Measurements from ENCODE around the gene CREBL2.
"Not testable (repeated sequence)": the region's sequence is repeated elsewhere in the genome, so short reads cannot be mapped to it uniquely, and the experiment has no call there.

CREBL2 gene, protein sequence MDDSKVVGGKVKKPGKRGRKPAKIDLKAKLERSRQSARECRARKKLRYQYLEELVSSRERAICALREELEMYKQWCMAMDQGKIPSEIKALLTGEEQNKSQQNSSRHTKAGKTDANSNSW

DNA sequence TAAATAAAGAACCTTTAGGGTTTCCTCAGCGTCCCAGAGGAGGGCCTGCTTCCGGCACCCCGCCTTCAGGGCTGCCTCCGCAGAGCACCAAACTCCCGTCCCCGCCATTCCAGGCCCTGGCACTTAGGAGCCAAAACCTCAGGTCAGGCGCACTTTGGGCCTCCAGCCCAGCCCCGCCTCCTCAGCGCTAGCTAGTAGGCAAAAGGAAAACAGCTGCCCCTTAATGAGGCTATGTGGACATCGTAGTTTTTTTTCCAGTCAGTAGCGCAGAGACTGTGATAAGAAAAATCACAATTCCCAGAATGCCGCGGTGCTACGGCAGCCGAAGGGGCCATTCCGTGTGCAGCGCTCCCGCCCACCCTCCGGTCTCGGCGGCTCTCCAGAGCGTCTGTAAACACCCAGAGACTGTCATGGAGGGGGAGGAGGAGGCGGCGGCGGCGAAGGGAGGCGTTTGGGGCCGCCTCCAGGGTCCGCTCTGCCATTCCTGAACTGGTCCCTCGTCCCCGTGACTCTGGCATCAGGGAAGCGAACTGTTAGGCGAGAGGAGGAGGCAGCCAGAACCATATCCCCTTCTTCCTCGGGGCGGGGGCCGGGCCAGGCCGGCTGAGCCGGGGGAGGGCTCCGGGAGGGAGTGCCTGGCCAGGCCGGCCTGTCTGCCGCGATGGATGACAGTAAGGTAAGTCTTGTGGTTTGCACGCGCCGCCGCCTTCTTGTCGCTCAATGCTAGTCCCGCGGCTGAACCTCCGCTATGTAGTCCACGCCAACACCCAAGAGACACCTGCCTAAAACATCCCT, at the start of gene CREBL2:
Gene CREBL2 (plus strand): TSS at position 365 of the 795 bp plus-strand sequence. CDS start 297 bp downstream, at position 662.
- DNase-seq (ENCODE audit: low read depth in 1 of 2, low spot score in 1 of 2), result peak; percentile 61 to 72

DNA sequence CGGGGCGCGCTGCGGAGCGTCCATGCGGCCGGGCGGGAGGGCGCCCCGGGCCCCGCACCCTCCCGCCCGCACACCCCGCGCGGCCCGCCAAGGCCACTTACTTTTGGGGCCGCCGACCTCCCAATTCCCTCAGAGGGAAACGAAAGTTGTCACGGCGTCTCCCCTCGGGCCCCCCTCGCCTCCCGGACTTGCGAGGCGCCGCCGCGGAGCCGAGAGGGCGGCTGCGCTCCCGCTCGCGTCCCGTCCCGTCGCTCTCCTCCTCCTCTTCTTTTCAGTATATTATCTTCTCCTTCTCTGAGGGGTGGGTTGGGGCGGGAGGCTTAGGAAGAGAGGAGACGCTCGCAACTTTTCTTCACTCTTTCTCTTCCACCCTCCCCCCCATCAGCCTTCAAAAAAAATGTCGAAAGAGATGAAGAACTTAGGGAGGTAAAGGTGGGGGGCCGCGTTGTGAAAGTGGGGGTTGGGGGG, 49.6 kb upstream of the CREBL2 start:
- DNase-seq (ENCODE audit: low read depth in 1 of 2, low spot score in 1 of 2), result peak in 1 of 2 donors; percentile 29

DNA sequence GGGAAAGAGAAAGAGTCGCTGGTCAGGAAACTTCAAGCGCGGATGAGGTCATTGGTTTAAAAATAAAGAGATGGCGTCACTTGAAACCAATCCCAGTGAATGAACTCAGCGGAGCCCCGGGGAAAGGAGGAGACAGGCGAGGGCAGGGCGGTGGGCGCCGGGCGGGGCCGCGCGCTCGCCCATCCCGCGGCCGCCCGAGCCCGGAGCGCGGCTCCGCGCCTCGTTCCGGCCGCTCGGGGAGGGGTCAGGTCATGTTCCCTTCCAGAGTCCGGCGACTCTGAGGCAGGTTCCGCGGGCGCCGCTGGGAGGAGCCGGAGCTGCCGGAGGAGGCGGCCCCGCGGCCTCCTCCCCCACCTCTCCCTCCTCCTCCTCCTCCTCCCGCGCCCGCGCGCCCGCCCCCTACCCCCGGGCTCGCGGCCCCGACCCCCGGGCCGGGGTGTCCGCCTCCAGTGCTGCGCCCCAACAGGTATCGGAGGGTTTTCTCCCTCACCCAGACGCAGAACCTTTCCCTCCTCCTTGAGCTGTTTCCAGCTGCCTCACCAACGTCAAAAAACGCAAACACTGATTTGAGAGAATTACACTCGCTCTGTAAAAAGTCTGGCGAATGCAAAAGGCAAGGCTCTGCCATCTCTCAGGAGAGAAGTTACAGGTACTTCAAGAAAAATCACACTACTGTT, 49.0 kb upstream of the CREBL2 start, which contains the start of gene DUSP16:
Gene DUSP16 (minus strand): TSS at position 279 of the 677 bp plus-strand sequence. CDS start 41,765 bp downstream, outside the sequence.
- DNase-seq (ENCODE audit: low read depth in 1 of 2, low spot score in 1 of 2), result peak; percentile 40 to 59

DNA sequence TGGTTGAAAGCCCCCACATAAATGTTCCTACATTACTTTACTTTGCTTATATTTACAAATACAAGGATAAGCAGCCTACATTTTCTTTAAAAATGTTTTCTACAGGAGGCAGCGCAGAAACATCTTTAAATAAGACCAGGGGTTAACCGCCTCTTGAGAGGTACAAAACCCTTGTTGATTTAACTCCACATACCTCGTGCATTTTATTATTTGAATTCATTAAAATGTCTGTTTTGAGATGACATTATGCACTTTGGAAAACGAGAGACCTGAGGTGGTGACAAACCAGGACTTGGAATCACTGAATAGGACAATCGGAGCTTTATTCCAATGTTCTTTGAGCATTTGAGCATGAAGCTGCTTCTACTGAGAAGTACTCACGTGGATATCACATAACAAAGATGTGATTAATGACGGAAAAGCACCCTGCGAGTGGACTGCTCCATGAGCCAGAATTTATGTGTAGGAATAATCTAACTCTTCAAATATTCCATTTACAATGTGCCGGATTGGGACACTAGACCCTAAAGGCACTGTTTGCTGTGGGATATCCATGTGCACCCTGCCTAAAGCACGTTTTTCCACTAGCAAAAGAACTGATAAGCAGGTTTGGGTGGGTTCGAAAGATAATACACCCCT, 48.3 kb upstream of the CREBL2 start:
- no peak for DNase-seq (ENCODE audit: low read depth in 1 of 2, low spot score in 1 of 2)

DNA sequence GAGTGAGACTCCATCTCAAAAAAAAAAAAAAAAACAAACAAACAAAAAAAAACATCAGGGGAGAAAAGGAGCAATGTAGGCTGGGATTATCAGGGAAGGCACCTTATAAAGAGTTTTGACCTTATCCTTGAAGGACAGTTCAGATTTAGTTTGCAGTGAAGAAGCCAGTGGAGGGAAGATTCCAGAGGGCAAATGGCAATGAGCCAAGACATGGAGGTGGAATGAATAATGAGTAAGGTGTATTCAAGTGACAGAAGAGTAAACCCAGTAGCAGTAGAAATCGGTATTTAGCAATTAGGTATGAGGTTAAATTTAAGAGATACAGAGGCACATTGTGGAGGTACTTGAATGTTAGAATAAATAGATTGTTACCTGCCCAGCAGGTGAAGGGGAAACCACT, 46.8 kb upstream of the CREBL2 start:
- DNase-seq (ENCODE audit: low read depth in 1 of 2, low spot score in 1 of 2), result no peak

DNA sequence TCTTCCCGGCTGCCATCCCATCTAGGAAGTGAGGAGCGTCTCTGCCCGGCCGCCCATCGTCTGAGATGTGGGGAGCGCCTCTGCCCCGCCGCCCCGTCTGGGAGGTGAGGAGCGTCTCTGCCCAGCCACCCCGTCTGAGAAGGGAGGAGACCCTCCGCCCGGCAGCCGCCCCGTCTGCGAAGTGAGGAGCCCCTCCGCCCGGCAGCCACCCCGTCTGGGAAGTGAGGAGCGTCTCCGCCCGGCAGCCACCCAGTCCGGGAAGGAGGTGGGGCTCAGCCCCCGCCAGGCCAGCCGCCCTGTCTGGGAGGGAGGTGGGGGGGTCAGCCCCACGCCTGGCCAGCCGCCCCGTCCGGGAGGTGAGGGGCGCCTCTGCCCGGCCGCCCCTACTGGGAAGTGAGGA, 45.7 kb upstream of the CREBL2 start:
- not testable (repeated sequence) for DNase-seq (ENCODE audit: low read depth in 1 of 2, low spot score in 1 of 2)

DNA sequence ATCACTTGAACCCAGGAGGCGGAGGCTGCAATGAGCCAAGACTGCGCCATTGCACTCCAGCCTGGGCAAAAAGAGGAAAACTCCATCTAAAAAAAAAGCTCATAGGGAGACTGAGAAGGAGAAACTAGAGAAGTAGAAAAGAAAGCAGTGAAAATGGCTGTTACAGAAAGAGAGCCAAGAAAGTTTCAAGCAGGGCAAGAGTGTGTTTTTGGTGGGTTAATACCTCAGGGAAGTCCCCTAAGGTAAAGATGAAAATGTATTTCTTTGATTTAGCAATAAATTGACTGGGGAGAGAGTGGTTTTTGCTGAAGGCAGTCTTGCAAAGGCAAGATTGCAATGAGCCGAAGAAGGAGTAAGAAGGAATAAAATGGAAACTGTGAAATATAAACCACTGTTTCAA, 39.0 kb upstream of the CREBL2 start:
- DNase-seq (ENCODE audit: low read depth in 1 of 2, low spot score in 1 of 2), result no peak

DNA sequence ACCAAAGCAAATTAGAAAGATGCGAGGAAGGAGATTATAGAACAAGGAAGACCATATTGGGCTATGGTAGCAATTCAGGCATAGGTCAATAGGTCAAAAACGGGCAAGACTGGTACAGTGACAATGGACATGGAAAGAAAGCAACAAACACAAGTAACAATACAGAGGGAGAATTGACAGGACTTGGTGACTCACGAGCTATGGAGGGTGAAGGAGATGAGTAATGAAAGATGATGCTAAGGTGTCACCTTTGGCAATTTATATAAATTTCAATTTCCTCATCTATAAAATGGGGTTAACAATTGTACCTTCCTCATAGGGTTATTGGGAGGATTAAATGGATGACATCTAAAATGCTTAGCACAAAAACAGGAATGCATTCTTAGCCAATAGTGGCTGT, 33.9 kb upstream of the CREBL2 start:
- DNase-seq (ENCODE audit: low read depth in 1 of 2, low spot score in 1 of 2), result no peak

DNA sequence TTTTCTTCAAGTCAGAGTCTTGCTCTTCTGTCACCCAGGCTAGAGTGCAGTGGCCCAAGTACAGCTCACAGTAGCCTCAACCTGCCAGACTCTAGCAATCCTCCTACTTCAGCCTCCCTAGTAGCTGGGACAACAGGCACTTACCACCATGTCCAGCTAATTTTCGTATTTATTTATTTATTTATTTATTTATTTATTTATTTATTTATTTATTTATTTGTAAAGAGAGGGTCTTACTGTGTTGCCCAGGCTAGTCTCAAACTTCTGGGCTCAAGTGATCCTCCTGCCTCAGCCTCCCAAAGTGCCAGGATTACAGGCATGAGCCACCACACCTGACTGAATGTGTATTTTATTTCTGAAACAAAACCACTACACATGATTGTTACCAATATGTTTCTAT, 31.0 kb upstream of the CREBL2 start:
- not testable (repeated sequence) for DNase-seq (ENCODE audit: low read depth in 1 of 2, low spot score in 1 of 2)

DNA sequence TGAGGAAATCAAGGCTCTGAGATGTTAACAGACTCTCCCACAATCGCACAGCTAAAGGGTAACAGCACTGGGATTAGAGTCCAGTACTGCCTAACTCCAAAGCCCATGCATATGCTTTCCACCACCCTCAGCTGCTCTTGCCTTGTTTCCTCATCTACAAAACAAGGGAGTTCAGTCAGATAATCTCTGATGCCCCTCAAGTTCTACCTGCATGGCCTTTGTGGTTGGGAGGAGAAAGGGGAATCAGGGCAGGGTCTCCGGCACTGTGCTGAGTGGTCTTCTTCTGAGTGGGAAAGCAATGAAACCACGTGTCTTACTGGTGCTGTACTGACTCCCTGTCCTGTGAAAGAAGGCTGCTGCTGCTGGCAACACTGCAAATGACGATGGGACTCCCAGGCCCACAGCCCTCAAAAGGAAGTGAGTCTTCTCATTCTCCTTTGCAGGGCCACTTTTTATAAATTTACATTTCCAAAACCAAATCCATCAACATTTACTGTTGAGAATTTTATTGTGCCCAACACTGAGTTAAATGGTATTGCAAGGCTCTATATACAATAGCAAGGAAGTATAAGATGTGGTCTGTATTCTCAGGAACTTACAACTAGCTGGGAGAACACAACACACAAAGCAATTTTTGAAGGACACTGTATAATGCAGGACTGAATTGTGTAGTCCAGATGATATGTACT, 29.3 kb upstream of the CREBL2 start:
- no peak for DNase-seq (ENCODE audit: low read depth in 1 of 2, low spot score in 1 of 2)

DNA sequence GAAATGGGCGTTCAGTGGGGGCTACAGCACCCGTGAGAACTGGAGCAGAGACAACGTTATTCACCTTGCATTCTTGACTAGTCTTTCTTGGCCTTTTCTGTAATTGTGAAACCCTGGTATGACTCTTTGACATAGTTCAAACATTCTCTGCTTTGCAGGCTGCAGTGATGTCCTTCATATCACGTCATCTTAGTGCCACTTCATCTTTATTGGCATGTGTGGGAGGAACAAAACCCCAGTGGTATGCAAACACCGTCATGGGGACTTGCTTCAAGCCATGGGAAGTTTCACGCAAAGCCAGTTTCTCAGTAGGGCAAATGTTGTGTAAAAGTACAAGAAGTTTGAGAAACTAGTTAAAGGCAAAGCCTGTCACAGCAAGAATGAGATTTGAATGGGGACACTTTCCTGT, 28.8 kb upstream of the CREBL2 start:
- DNase-seq (ENCODE audit: low read depth in 1 of 2, low spot score in 1 of 2), result peak in 1 of 2 donors; percentile 18

DNA sequence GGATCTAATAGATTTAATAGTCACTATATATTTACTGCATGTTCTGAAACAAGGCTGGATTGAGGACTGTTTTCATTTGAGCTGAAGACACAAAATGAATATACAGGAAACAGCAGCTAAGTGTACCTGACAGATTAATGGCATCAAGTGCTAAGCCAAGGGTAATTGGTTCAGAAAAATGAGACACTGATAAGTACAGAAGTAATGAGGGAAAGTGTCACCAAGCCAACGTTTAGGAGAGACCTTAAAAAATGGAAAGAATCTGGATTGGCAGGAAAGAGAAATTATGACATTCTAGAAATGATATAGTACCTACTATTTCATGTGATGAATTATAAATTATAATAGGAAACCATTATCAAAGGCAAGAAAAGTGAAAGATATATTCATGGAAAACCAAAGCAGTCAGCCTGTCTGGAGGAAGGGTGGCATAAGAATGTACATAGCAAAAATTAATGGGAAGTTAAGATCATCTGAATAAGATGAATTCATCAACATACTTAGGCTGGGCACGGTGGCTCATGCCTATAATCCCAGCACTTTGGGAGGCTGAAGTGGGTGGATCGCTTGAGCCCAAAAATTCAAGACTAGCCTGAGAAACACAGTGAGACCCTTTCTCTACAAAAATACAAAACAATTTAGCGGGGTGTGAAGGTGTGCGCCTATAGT, 28.0 kb upstream of the CREBL2 start:
- DNase-seq (ENCODE audit: low read depth in 1 of 2, low spot score in 1 of 2), result no peak

DNA sequence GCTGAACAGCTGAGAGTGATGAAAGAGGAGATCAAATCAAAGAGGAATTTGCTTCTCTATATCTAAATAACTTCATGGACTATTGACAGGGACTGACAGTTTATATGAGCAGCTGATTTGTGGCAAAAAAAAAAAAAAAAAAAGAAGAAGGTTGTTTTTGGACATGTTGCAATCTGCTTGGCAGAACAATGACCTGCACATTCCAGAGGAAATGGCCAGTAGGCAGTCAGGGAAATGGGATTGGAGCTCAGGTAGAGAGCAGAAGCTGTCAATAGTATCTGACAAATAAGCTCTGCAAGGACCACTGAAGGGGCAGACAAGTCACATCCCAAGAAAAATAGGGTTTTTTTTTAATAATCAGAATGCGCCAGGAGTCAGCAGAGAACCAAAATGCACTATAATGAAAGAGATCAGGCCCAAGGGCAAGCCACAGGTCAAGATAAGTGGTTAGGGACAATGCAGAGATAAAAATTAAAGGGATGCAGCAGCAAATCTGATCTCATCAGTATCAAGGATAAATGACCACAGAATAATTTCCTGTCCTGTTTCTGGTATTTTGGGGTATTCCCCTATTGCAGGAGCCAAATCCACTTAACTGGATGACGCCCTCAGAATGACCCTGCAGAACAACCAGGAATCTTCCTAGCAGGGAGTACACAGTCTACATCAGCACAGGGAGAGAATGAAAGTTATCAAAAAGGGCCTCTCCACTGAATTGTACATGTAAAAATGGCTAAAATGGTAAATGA, 26.4 kb upstream of the CREBL2 start:
- no peak for DNase-seq (ENCODE audit: low read depth in 1 of 2, low spot score in 1 of 2)

DNA sequence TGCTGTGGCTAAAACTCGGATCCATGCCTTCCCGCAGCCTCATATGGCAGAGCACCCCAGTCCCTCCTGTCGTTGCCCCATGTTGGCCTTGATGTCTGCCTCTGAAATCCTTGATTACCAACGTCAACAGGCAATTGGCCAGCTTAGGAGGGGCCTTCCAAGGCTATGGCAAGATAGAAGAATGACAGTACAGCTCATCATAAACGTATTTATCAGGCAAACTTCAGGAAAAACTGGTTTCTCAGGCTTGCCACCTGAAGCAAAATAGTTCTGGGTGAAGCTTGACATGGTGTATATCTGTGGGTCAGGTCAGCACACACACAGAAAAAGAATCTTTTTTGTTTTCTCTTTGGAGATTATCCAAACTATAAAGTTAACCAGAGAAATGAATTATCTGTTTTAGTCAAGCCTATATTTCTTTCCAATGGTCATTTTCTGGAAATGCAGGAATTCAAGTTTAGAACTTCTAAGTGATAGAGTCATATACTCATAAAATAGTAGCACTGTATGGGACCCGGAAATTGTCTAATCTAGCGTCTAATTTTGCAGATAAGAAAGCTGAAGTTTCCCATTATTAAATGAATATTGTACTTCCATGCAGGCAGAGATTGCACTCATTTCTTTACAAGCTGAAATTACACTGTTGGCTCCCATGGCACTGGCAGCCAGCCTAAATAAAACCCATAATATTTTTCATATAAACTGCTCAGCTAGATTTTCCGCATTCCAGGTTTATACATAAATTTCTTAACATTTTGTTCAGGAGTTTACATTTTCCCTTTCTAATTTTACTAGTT, 24.6 kb upstream of the CREBL2 start:
- no peak for DNase-seq (ENCODE audit: low read depth in 1 of 2, low spot score in 1 of 2)

DNA sequence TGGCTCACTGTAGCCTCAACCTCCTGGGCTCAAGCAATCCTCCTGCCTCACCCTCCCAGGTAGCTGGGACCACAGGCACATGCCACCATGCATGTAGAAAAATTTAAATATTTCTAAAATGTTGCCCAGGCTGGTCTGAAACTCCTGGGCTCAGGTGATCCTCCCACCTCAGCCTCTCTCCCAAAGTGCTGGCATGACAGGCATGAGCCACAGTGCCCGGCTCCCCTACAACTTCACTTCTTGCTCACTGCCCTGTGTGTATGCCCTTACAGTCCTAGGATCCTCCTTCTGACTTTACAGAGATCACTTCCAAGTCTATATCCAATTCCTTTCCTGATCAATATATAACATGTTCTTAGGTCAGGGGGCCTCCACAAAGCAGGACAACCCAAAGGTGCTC, 23.8 kb upstream of the CREBL2 start:
- no peak for DNase-seq (ENCODE audit: low read depth in 1 of 2, low spot score in 1 of 2)

DNA sequence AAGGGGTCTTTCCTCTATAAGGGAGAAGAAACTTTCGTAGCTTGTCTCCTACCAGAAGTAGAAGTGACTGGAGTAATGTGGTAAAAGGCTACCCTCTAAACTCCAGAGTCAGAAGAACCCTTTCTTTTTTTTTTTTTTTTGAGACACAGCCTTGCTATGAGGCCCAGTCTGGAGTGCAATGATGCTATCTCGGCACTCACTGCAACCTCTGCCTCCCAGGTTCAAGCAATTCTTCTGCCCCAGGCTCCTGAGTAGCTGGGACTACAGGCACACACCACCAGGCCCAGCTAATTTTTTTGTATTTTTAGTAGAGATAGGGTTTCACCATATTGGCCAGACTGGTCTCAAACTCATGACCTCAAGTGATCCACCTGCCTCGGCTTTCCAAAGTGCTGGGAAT, 23.2 kb upstream of the CREBL2 start:
- not testable (repeated sequence) for DNase-seq (ENCODE audit: low read depth in 1 of 2, low spot score in 1 of 2)

DNA sequence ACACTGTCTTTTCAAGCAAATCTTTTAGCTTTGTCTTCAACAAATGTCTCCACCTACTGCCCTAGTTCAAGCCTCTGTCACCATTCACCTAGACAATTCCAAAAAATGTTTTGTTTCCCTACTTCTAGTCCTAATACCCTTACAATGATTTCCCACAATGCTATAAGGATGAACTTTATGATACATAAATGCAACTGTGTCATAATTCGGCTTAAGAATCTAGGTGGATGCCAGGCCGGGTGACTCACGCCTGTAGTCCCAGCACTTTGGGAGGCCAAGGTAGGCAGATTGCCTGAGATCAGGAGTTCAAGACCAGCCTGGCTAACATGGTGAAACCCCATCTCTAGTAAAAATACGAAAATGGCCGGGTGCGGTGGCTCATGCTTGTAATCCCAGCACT, 20.7 kb upstream of the CREBL2 start:
- no peak for DNase-seq (ENCODE audit: low read depth in 1 of 2, low spot score in 1 of 2)

DNA sequence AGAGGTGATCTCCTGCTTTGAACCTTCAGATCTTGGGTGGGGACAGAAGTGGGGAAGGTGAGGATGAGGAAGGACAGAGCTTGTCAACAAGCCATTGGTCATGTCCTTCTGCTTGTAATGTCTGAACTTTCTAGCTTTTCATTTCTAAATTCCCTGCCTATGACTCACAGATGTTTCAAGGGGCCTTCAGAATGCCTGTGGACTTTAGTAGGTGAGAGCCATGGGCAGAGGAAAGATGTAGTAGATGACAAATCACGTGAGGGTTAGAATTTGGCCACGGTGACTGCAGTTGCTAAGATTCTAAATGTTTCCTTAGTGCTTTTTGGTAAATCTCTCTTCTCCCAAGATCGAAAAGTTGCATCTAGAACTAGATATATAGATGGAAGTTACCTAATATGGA, 18.7 kb upstream of the CREBL2 start:
- DNase-seq (ENCODE audit: low read depth in 1 of 2, low spot score in 1 of 2), result no peak

DNA sequence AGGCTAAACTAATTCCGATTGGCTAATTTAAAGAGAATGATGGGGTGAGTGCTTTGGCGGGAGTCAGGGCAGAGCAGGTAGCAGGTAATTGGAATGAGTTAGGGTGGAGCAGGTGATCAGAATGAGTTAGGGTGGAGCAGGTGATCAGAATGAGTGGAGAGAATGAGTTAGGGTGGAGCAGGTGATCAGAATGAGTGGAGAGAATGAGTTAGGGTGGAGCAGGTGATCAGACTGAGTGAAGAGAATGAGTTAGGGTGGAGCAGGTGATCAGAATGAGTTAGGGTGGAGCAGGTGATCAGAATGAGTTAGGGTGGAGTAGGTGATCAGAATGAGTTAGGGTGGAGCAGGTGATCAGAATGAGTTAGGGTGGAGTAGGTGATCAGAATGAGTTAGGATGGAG, 15.7 kb upstream of the CREBL2 start:
- not testable (repeated sequence) for DNase-seq (ENCODE audit: low read depth in 1 of 2, low spot score in 1 of 2)
